ENCODE results near the gene PRR35. TPM values are rescaled to one million over a fixed set of nuclear protein-coding genes. Genes with fewer than 3 reads are reported as not detected.

PRR35 gene
- total and polyA plus RNA-seq, 2 donors (not counting 3 experiments of a cell fraction or from before 2014, with no cell fraction given), result not detected

GRCh38 chr16:588889-589657 lies 28.9 kb downstream of the PRR35 start:
- intact Hi-C loops (cut with micrococcal nuclease), result loop anchor here (1.0 to 5.0 kb wide), 5 partner anchors 38 to 197 kb away; partner anchors contain the start of genes METTL26 and RHOT2
- Histone ChIP-seq H3K9me1 (replicated peaks; ENCODE audit: control insufficient read depth, extremely low read depth, insufficient read depth, low read length) (no peaks in the 10 kb centered on the region), H3K27me3 (ENCODE audit: control insufficient read depth in 2 of 2, insufficient read depth in 2 of 2, low read length in 2 of 2) (no peaks in the 10 kb centered on the region), H4K20me1 (replicated peaks; ENCODE audit: control insufficient read depth, extremely low read depth, insufficient read depth, low read length) (no peaks in the 10 kb centered on the region), H3K4me2 (ENCODE audit: insufficient read depth, low read length) (peak overlapping the region; percentile 19), H3K4me1 (ENCODE audit: control insufficient read depth, extremely low read depth, insufficient read depth, low read length) (peaks cover 16% of the 10 kb centered on the region), H3K4me3 (replicated peaks in 1 of 3; ENCODE audit: insufficient read depth in 1 of 3, low read depth in 1 of 3, low read length in 3 of 3) (peak overlapping the region; percentile 24 to 77 (median 54)), H3K27ac (ENCODE audit: insufficient read depth, low read depth, low read length) (peak overlapping the region; percentile 68), H3K79me2 (ENCODE audit: control insufficient read depth, insufficient read depth, low read length) (peaks cover 22% of the 10 kb centered on the region), H3K9ac (replicated peaks; ENCODE audit: extremely low read depth, insufficient read depth, low read length) (peak overlapping the region; percentile 72), H2AFZ (ENCODE audit: low read depth, low read length) (peak overlapping the region; percentile 63), H3K36me3 (ENCODE audit: control insufficient read depth in 2 of 2, extremely low read depth in 1 of 2, insufficient read depth in 2 of 2, low read length in 2 of 2) (peaks cover 0 to 3% of the 10 kb centered on the region in 2 experiments), H3K9me3 (replicated peaks; ENCODE audit: control insufficient read depth, insufficient read depth, low read length) (no peaks in the 10 kb centered on the region)
- no TSS peak for BruUV-seq (replicated peaks)
- TF ChIP-seq MAX (IDR thresholded peaks at IDR 0.05; ENCODE audit: insufficient read depth, insufficient read length) (no peak), POLR2AphosphoS5 (IDR thresholded peaks at IDR 0.05; ENCODE audit: insufficient read depth, low read depth, low read length) (peak; percentile 73), JUN (IDR thresholded peaks at IDR 0.05; ENCODE audit: borderline replicate concordance, insufficient read depth, insufficient read length, low read depth) (no peak), MYC (IDR thresholded peaks at IDR 0.05; ENCODE audit: low read depth, low read length) (no peak), CTCF (IDR thresholded peaks at IDR 0.05; ENCODE audit: extremely low read depth in 1 of 2, insufficient read depth in 1 of 2, low read depth in 1 of 2, low read length in 2 of 2) (no peak), POLR2A (IDR thresholded peaks at IDR 0.05; ENCODE audit: low read depth, low read length) (peak; percentile 74), GATA2 (IDR thresholded peaks at IDR 0.05; ENCODE audit: insufficient read depth, insufficient read length, low read depth, low read length) (no peak)
- FAIRE-seq, result no peak
- peak; percentile 98 for DNase-seq (ENCODE audit: low read depth, low spot score)
- POLR2A ChIA-PET, result no interaction called here
- CTCF ChIA-PET, result interaction anchor here (1.7 kb wide), 1 partner anchor 10 kb away, joined by 5 read pairs; no protein-coding TSS in a partner anchor
- dilution Hi-C loops (cut with MboI; ENCODE audit: extremely low pct_ligation_motif_present, low sequenced_read_pairs), result no loop called here

All from endothelial cell of umbilical vein (primary cell).